Colon (tissue), 2 donors: Measurements from ENCODE around the gene RNF25.

Experiments
- FAIRE-seq: peaks from 2 replicates; lab custom pipeline; 2012; peaks lifted over from hg19 to GRCh38; lab: Jason Lieb, UNC
- donor health status: control.
- donor health status: control.

Gene RNF25

GRCh38 chr2:218622606-218623365 lies 49.0 kb downstream of the RNF25 start:
- FAIRE-seq, result no peak

- FAIRE-seq, result no peak
Measured at GRCh38 chr2:218621007-218621406, 50.8 kb downstream of the RNF25 start.

- no peak for FAIRE-seq
Measured at GRCh38 chr2:218618102-218618860, 53.5 kb downstream of the RNF25 start.

GRCh38 chr2:218615868-218616315 lies 55.9 kb downstream of the RNF25 start:
- no peak for FAIRE-seq
